HG03442 (cell line): ENCODE data around the gene CRNKL1.

Experiments
- ATAC-seq: cut with Tn5 transposase; IDR thresholded peaks from one replicate; pipeline ENCODE4 v1.9.1; 2021; ENCODE audit warnings: mild to moderate bottlenecking, moderate library complexity; ENCODE audit not compliant: unreplicated experiment

CRNKL1 gene

DNA sequence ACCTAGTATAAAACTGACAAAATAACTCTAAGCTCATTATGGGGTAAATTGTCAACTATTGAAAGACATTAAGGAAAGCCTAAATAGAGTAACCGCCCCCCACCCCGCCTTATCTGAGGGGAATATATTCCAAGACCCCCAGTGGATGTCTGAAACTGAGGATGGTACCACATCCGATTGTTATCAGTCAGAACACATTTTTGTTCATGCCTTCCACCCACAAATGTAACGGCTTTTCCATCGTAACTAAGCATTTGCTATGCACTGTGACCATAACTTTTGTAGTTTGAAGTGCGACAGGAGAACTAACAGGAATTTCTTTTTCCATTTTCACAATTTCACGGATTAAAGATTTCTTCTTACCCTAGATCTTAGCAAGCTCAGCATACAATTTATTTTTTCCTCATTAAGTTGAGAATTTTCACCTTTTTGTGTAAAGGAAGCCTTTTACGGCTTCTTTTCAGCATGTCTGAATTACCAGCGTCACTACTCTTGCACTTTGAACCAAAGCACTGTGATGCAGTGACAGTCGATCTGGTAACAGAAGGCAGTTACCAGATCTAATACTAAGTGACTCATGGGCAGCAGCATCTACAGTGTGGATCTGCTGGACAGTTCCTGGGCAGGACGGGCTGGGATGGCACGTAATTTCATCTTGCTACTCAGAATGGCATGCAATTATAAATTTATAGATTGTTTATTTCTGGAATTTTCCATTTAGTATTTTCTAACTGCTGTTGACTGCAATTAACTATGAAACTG lies 11.9 kb upstream of the CRNKL1 start:
- no peak for ATAC-seq

- ATAC-seq = no peak
These were observed 8.2 kb upstream of the CRNKL1 start for GRCh38 chr20:20060234-20060998.

- ATAC-seq = no peak
These were observed 546 bp downstream of the CRNKL1 start for GRCh38 chr20:20051767-20052073.

- ATAC-seq = no peak
These were observed 12.4 kb downstream of the CRNKL1 start for GRCh38 chr20:20039752-20040387.

DNA sequence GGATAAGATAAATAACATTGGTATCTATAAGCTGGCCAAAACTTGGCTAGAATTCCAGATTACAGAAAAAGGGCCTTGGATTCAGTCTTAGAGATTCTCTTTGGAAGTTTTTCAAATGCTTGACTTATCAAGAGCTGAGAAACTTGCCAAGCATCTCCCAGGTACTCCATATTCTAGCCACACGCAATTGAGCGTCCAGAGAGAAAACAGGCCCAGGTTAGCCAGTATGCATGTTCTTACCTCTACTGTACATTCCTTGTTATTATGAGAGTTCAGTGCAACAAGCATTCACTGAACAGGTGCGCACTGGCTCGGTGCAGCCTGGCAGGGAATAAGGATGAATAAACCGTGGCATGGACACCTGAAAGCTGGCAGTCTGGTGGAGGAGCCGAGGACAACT lies 13.7 kb downstream of the CRNKL1 start:
- ATAC-seq = no peak

- no peak for ATAC-seq
These were observed 14.3 kb downstream of the CRNKL1 start for GRCh38 chr20:20037960-20038359.

- no peak for ATAC-seq
These were observed 15.5 kb downstream of the CRNKL1 start for GRCh38 chr20:20036756-20037155.

DNA sequence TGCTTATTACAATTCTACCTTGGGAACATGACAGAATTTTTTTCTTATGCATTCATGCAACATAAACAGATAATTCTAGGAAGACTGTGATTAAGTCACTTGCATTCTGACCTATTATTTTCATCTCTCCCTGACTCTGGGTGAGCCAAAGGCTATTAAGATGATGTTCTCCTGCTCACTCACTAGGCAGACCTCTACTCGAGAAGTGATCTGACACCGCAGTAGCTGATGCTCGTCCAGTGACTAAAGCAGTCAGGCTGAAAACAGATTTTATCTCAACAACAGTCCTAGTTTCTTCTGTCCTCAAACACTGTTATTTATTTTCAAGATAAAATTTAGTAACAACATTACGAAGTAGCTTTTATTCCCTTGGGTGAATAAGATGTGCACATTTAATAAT lies 17.8 kb downstream of the CRNKL1 start:
- ATAC-seq = no peak

DNA sequence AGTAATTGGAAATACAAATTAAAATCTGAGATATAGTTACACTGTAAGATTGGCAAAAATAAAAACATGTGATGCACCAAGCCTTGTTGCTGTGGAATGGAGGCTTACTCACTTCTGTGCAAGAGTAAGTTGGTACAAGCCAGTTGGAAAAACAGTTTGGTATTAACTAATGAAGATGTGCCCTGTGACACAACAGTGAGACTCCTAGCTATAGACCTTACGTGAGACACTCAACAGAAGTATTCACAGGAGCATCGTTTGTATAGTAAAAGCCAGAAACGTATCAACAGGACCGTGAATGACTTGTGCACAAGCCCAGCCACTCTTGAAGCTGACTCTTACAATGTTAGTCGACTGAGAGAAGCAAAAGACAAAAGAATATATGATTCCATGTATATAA lies 20.5 kb downstream of the CRNKL1 start:
- no peak for ATAC-seq

- ATAC-seq = no peak
These were observed 25.0 kb downstream of the CRNKL1 start for GRCh38 chr20:20027284-20027683.

DNA sequence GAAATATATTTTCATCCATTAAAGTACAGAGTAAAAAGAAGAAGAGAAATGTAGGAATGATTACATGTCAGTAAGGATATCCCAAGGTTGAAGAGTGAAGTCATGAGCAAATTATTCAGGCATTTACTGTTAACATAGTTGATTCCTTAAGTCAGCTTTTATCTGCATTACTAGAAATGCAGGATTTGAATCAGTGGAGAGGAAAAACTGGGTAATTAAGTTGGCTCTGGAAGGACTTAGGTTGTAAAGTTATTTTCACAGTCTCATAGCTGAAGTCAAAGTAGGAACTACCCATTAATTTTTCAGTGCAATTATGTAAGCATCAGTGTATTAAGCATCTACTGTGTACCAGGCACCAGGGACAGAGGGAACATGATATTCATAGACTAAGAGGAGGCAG lies 27.3 kb downstream of the CRNKL1 start:
- ATAC-seq = no peak

GRCh38 chr20:20023395-20023794 lies 28.9 kb downstream of the CRNKL1 start:
- ATAC-seq = no peak

GRCh38 chr20:20022498-20022897 lies 29.8 kb downstream of the CRNKL1 start:
- ATAC-seq = peak; percentile 55

- ATAC-seq = no peak
These were observed 30.4 kb downstream of the CRNKL1 start for GRCh38 chr20:20021835-20022234.

- ATAC-seq = no peak
These were observed 31.4 kb downstream of the CRNKL1 start for GRCh38 chr20:20020908-20021307.

GRCh38 chr20:20019123-20019522 lies 33.1 kb downstream of the CRNKL1 start:
- ATAC-seq = no peak

DNA sequence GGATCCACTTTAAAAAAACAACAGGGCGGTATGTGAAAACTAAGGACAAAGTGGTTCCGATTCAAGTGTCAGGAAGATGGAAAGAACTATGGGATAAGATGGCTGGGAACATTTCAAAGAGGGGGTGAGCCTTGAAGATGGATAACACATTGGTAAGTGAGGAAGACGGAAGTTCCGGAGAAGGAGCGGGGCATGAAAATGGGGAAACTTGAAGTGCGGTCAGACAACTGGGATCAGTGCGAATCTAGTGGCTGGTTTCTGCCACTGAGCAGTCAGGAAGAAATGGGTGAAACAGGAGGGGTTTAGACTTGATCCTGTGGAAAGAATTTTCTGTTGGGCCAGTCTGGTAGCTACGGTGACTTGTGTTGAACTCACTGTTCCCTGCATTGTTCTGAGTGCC lies 33.9 kb downstream of the CRNKL1 start:
- no peak for ATAC-seq

DNA sequence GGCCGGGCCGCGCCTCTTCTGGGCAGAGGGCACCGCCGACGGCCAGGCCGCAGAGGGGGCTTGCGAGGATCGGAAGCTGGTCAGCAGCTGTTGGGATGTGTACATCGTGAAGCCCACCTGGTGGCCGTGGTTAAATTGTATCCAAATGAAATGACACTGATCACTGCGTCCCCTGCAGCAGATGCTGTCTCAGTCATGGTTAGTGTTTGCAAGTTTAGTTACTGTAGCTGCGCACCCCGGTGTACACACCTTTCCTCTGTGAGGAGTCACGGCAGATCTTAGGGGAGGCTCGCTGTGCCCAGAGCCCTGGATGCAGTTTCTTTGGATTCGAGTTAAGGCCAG lies 34.5 kb downstream of the CRNKL1 start:
- peak; percentile 8 for ATAC-seq

DNA sequence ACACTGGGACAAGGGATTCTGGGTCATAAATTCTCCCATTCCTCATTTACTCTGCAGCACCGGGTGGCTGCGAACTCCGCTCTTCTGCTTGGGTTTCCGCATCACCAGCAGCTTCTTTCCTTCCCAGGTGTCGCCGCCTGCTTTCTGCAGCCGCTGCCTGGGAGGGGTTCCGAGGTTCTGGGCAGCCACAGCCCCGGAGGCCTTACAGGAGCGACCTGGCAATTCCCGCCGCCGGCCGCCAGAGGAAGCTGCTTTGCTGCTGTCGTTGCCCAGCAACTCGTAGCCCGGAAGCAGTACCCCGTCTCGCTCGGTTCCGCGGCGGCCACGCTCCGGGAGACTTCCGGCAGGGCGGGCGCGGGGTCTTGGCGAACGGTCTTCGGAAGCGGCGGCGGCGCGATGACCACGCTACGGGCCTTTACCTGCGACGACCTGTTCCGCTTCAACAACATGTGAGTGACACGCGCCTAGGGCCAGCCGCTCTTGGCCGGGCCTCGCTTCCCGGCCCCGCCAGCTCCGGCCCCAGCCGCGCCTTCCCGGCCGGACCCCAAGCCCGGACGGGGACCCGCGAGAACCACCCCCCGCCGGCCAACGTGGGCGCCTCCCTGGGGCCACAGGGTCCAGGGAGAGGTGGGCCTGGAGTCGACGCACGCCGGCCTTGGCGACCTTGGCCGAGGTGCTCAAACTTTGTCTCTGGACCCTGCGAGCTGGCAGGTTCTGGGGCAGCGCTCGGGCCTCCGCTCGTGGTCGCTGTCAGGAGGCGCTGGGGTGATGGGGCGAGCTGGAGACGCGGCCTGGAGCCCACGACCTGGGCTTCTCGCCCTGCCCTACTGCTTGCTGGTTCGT lies 35.0 kb downstream of the CRNKL1 start, which contains the start of gene NAA20:
Gene NAA20 (plus strand): TSS at position 362 of the 843 bp plus-strand sequence. CDS start 35 bp downstream, at position 397.
- ATAC-seq = peak; percentile 96

GRCh38 chr20:20014659-20015058 lies 37.6 kb downstream of the CRNKL1 start:
- no peak for ATAC-seq

- ATAC-seq = no peak
These were observed 39.7 kb downstream of the CRNKL1 start for GRCh38 chr20:20012541-20012940.
